BE2C (cell line): ENCODE data around the gene KCNT2.

Experiments
- DNase-seq: peaks from one replicate; pipeline ENCODE4 v3.0.0-alpha.2; 2020
- H3K27me3 ChIP-seq: fragments of 250-450 bp; sonication (Bioruptor Pico); 2 replicates; pipeline ENCODE4 v1.5.1; 2020; ENCODE audit warnings: mild to moderate bottlenecking
- H3K36me3 ChIP-seq: fragments of 250-450 bp; sonication (Bioruptor Pico); 2 replicates; pipeline ENCODE4 v1.5.1; 2020; ENCODE audit warnings: mild to moderate bottlenecking
- H3K4me1 ChIP-seq: fragments of 250-450 bp; sonication (Bioruptor Pico); 2 replicates; pipeline ENCODE4 v1.5.1; 2020
- H3K4me3 ChIP-seq: 2 replicates; pipeline ENCODE4 v1.5.1; 2011; ENCODE audit warnings: low read depth, low read length
- H3K9me3 ChIP-seq: fragments of 250-450 bp; sonication (Bioruptor Pico); 2 replicates; pipeline ENCODE4 v1.5.1; 2020
- TF ChIP-seq, protein P1 (sequence below): IDR thresholded peaks from 2 replicates; pipeline ENCODE4 v1.5.1; 2012; ENCODE audit warnings: mild to moderate bottlenecking, low read depth, low read length

Gene KCNT2

DNA sequence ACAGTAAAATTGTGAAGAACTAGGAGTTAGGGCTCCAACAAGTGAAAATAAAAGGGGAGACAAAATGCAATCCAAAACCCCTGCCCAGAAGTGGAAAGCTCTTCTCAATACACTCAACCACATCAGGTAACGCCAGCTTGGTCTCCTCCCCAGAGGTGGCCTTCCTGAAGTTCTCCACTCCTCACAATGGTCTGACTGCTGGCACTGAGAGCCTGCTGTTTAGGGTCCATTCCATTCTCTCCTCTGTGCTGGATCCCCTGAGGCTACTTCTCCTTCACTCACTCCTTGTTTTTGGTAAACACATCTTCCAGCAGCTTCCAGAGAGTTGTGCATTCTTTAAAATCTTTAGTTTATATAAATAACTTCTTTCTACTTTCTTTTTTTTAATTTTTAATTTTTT is 189.5 kb downstream of the KCNT2 start:
- H3K9me3 ChIP-seq, result no peaks in the 10 kb centered on the region
- H3K4me3 ChIP-seq, result no peak overlapping the region
- no peak for DNase-seq
- no peaks in the 10 kb centered on the region for H3K27me3 ChIP-seq
- TF ChIP-seq, protein P1, sequence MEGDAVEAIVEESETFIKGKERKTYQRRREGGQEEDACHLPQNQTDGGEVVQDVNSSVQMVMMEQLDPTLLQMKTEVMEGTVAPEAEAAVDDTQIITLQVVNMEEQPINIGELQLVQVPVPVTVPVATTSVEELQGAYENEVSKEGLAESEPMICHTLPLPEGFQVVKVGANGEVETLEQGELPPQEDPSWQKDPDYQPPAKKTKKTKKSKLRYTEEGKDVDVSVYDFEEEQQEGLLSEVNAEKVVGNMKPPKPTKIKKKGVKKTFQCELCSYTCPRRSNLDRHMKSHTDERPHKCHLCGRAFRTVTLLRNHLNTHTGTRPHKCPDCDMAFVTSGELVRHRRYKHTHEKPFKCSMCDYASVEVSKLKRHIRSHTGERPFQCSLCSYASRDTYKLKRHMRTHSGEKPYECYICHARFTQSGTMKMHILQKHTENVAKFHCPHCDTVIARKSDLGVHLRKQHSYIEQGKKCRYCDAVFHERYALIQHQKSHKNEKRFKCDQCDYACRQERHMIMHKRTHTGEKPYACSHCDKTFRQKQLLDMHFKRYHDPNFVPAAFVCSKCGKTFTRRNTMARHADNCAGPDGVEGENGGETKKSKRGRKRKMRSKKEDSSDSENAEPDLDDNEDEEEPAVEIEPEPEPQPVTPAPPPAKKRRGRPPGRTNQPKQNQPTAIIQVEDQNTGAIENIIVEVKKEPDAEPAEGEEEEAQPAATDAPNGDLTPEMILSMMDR, result no peak
- no peaks in the 10 kb centered on the region for H3K36me3 ChIP-seq
- no peaks in the 10 kb centered on the region; the same call in 1 of the 2 replicates for H3K4me1 ChIP-seq

DNA sequence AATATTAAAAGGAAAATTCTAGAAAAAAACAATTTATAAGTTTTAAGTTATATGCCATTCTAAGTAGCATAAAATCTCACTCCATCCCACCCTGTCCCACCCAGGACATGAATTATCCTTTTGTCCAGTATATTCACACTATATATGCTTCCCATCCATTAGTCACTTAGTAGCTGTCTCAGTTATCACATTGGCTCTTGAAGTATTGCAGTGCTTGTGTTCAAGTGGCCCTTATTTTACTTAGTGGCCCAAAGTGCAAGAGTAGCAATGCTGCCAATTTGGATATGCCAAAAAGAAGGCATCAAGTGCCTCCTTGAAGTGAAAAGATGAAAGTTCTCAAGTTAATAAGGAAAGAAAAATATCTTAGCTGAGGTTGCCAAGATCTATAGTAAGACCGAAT is 192.3 kb downstream of the KCNT2 start:
- no peak overlapping the region for H3K4me3 ChIP-seq
- no peaks in the 10 kb centered on the region for H3K36me3 ChIP-seq
- no peaks in the 10 kb centered on the region for H3K9me3 ChIP-seq
- H3K4me1 ChIP-seq, result no peaks in the 10 kb centered on the region; the same call in 1 of the 2 replicates
- H3K27me3 ChIP-seq, result no peaks in the 10 kb centered on the region
- no peak for DNase-seq
- TF ChIP-seq, protein P1, result no peak

DNA sequence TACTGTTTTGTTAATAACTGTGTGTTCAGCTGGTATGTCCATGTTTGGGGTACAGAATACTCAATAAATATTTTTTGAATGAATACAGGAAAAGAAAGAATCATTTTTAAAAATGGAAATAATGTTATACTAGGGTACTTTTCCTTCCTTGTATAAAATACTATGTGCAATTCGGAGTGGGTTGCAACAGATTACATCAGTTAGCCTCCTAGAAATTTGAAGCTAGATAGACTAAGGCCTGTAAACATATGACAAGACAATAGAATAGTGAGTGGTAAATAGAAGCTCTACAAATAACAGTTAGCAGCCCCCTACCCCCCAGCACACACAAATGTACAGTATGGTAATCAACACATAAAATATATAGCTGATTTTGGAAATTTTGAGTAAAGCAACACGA is 195.9 kb downstream of the KCNT2 start:
- DNase-seq, result no peak
- Histone ChIP-seq H3K27me3 (no peaks in the 10 kb centered on the region), H3K9me3 (no peaks in the 10 kb centered on the region), H3K4me3 (no peak overlapping the region), H3K4me1 (no peaks in the 10 kb centered on the region), H3K36me3 (no peaks in the 10 kb centered on the region)
- TF ChIP-seq, protein P1, result no peak

DNA sequence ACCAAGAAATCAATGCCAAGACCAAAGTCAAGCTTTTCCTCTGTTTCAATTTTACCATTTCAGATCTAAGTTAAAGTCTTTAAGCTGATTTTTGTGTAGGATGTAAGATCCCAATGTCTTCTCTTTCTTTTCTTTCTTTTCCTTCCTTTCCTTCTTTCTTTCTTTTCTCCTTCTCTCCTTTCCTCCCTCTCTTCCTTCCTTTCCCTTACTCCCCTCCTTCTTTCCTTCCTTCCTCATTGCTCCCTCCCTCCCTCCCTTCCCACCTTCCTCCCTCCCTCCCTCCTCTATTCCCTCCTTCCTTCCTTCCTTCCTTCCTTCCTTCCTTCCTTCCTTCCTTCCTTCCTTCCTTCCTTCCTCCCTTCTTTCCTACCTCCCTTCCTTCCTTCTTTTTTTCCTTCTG is 197.5 kb downstream of the KCNT2 start:
- DNase-seq, result no peak
- no peaks in the 10 kb centered on the region for H3K27me3 ChIP-seq
- TF ChIP-seq, protein P1, result no peak
- H3K4me3 ChIP-seq, result no peak overlapping the region
- H3K9me3 ChIP-seq, result no peaks in the 10 kb centered on the region
- no peaks in the 10 kb centered on the region for H3K36me3 ChIP-seq
- H3K4me1 ChIP-seq, result no peaks in the 10 kb centered on the region

DNA sequence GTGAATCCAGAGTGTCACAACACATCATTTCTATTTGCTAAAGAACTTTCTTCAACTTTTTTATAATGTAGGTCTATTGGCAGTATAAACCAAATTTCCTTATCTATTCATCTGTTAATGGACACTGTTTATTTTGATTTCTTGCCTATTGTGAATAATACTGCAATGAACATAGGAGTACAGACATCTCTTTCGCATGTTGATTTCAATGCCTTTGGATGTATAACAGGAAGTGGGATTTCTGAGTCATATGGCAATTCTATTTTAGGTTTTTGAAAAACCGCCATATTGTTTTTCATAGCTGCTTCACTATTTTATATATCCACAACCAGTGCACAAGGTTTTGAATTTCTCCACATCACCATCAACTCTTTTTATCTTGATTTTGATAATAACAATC is 198.7 kb downstream of the KCNT2 start:
- H3K9me3 ChIP-seq, result no peaks in the 10 kb centered on the region
- H3K27me3 ChIP-seq, result no peaks in the 10 kb centered on the region
- no peak for DNase-seq
- no peak overlapping the region for H3K4me3 ChIP-seq
- TF ChIP-seq, protein P1, result no peak
- H3K4me1 ChIP-seq, result no peaks in the 10 kb centered on the region
- no peaks in the 10 kb centered on the region for H3K36me3 ChIP-seq

DNA sequence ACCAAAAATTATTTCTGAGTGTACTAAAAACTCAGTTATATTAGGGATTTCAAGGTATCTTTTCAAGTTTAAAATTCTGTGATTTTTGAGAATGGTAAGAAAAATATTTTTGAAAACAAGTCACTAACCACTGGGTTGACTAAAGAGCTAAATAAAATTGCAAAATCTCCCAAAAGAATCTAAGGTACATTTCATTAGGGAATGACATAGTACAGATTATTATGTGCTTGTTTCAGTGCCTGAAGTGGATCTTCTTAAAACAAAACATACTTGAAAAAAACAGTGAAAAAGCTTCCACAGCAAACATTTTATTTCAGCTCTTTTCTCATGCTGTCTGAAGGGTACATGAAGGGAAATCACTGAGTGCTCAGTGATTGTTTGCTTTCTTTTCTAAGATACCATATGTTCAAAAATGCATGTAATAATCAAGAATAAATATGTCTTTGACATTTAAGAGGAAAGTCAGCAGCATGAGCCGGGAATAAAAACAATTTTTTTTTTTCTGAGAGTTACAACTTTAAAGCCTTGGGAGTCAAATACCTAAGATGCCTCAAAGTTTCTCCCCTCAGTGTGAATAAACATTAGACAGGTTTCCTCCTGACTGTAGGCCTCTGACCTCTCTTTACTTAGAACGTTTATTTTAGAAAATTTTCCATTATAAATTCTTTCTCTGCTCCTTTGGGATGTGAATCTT is 200.7 kb downstream of the KCNT2 start:
- no peaks in the 10 kb centered on the region for H3K9me3 ChIP-seq
- no peak for DNase-seq
- no peak overlapping the region for H3K4me3 ChIP-seq
- TF ChIP-seq, protein P1, result no peak
- H3K27me3 ChIP-seq, result no peaks in the 10 kb centered on the region
- H3K4me1 ChIP-seq, result no peaks in the 10 kb centered on the region; the same call in 1 of the 2 replicates
- H3K36me3 ChIP-seq, result no peaks in the 10 kb centered on the region
